ENCODE results near the gene RTN4IP1. TPM values are rescaled to one million over a fixed set of nuclear protein-coding genes. Genes with fewer than 3 reads are reported as not detected.

Gene RTN4IP1
- total RNA-seq, 1 donor from 2014 or later, result 7.6 TPM

GRCh38 chr6:106574741-106575458 is 54.4 kb downstream of the RTN4IP1 start:
- FAIRE-seq, result no peak
- TF ChIP-seq CTCF (IDR thresholded peaks at IDR 0.05; ENCODE audit: insufficient read depth, low read length, severe bottlenecking), result no peak
- Histone ChIP-seq H3K4me3 (ENCODE audit: low read depth, low read length) (no peak overlapping the region), H3K36me3 (ENCODE audit: control insufficient read depth, insufficient read depth, low read length) (no peaks in the 10 kb centered on the region), H3K27me3 (ENCODE audit: control insufficient read depth, insufficient read depth, low read length) (no peaks in the 10 kb centered on the region)
- DNase-seq (ENCODE audit: low read depth), result peak; percentile 48

- DNase-seq (ENCODE audit: low read depth) (no peak), FAIRE-seq (no peak)
- H3K36me3 ChIP-seq (ENCODE audit: control insufficient read depth, insufficient read depth, low read length), result peaks cover 6% of the 10 kb centered on the region
- H3K4me3 ChIP-seq (ENCODE audit: low read depth, low read length), result no peak overlapping the region
- H3K27me3 ChIP-seq (ENCODE audit: control insufficient read depth, insufficient read depth, low read length), result no peaks in the 10 kb centered on the region
- TF ChIP-seq CTCF (IDR thresholded peaks at IDR 0.05; ENCODE audit: insufficient read depth, low read length, severe bottlenecking), result no peak
Measured at GRCh38 chr6:106572875-106573585, 56.3 kb downstream of the RTN4IP1 start.

GRCh38 chr6:106572436-106572835 is 56.9 kb downstream of the RTN4IP1 start:
- Histone ChIP-seq H3K27me3 (ENCODE audit: control insufficient read depth, insufficient read depth, low read length) (no peaks in the 10 kb centered on the region), H3K36me3 (ENCODE audit: control insufficient read depth, insufficient read depth, low read length) (peaks cover 9% of the 10 kb centered on the region), H3K4me3 (ENCODE audit: low read depth, low read length) (no peak overlapping the region)
- FAIRE-seq (peak; percentile 62), DNase-seq (ENCODE audit: low read depth) (no peak)
- TF ChIP-seq CTCF (IDR thresholded peaks at IDR 0.05; ENCODE audit: insufficient read depth, low read length, severe bottlenecking), result no peak

GRCh38 chr6:106569428-106569827 is 59.9 kb downstream of the RTN4IP1 start:
- FAIRE-seq, result no peak
- no peak for DNase-seq (ENCODE audit: low read depth)
- Histone ChIP-seq H3K36me3 (ENCODE audit: control insufficient read depth, insufficient read depth, low read length) (peaks cover 13% of the 10 kb centered on the region), H3K4me3 (ENCODE audit: low read depth, low read length) (no peak overlapping the region), H3K27me3 (ENCODE audit: control insufficient read depth, insufficient read depth, low read length) (no peaks in the 10 kb centered on the region)
- TF ChIP-seq CTCF (IDR thresholded peaks at IDR 0.05; ENCODE audit: insufficient read depth, low read length, severe bottlenecking), result no peak

GRCh38 chr6:106568530-106568929 is 60.8 kb downstream of the RTN4IP1 start:
- peak; percentile 64 for DNase-seq (ENCODE audit: low read depth)
- Histone ChIP-seq H3K36me3 (ENCODE audit: control insufficient read depth, insufficient read depth, low read length) (peaks cover 17% of the 10 kb centered on the region), H3K4me3 (ENCODE audit: low read depth, low read length) (no peak overlapping the region), H3K27me3 (ENCODE audit: control insufficient read depth, insufficient read depth, low read length) (no peaks in the 10 kb centered on the region)
- no peak for TF ChIP-seq CTCF (IDR thresholded peaks at IDR 0.05; ENCODE audit: insufficient read depth, low read length, severe bottlenecking)
- no peak for FAIRE-seq
